ENCODE results near the gene RAD51B. TPM values are rescaled to one million over a fixed set of nuclear protein-coding genes. Genes with fewer than 3 reads are reported as not detected.
A peak's percentile ranks its signal among the peaks of the same experiment; 100 is the strongest.
"Not testable (repeated sequence)": the region's sequence is repeated elsewhere in the genome, so short reads cannot be mapped to it uniquely, and the experiment has no call there.

Gene RAD51B
- polyA plus RNA-seq, 1 experiment, result 6.6 TPM

- ChIA-PET POLR2A (no interaction called here), CTCF (no interaction called here)
- no peak overlapping the region for H3K27ac ChIP-seq (ENCODE audit: low read depth, low read length)
- TF ChIP-seq CTCF (IDR thresholded peaks at IDR 0.05; ENCODE audit: low read depth, low read length), result no peak
- H3K27me3 ChIP-seq (ENCODE audit: control insufficient read depth, insufficient read depth, low read length), result no peaks in the 10 kb centered on the region
- H3K4me3 ChIP-seq (ENCODE audit: low read depth, low read length), result no peak overlapping the region
- H3K9me3 ChIP-seq (ENCODE audit: control insufficient read depth, insufficient read depth, low read length), result no peaks in the 10 kb centered on the region
- DNase-seq (ENCODE audit: low read depth, low spot score), result no peak
Measured at GRCh38 chr14:67817750-67818438, 1.7 kb upstream of the RAD51B start.

- DNase-seq (ENCODE audit: low read depth, low spot score); CTCF ChIA-PET; H3K27me3 ChIP-seq (ENCODE audit: control insufficient read depth, insufficient read depth, low read length); H3K4me3 ChIP-seq (ENCODE audit: low read depth, low read length); H3K9me3 ChIP-seq (ENCODE audit: control insufficient read depth, insufficient read depth, low read length); POLR2A ChIA-PET; H3K27ac ChIP-seq (ENCODE audit: low read depth, low read length): not testable (repeated sequence)
Measured at GRCh38 chr14:67818476-67818875, 1.1 kb upstream of the RAD51B start.

- TF ChIP-seq CTCF (IDR thresholded peaks at IDR 0.05; ENCODE audit: low read depth, low read length), result no peak
- ChIA-PET POLR2A (no interaction called here), CTCF (no interaction called here)
- H3K9me3 ChIP-seq (ENCODE audit: control insufficient read depth, insufficient read depth, low read length), result no peaks in the 10 kb centered on the region
- no peaks in the 10 kb centered on the region for H3K27me3 ChIP-seq (ENCODE audit: control insufficient read depth, insufficient read depth, low read length)
- DNase-seq (ENCODE audit: low read depth, low spot score), result no peak
- H3K27ac ChIP-seq (ENCODE audit: low read depth, low read length), result no peak overlapping the region
- peak overlapping the region; percentile 97 for H3K4me3 ChIP-seq (ENCODE audit: low read depth, low read length)
Measured at GRCh38 chr14:67820428-67820971, 921 bp downstream of the RAD51B start.

GRCh38 chr14:67821121-67821520 lies 1.5 kb downstream of the RAD51B start:
- H3K4me3 ChIP-seq (ENCODE audit: low read depth, low read length), result no peak overlapping the region
- no peaks in the 10 kb centered on the region for H3K9me3 ChIP-seq (ENCODE audit: control insufficient read depth, insufficient read depth, low read length)
- no peak for DNase-seq (ENCODE audit: low read depth, low spot score)
- TF ChIP-seq CTCF (IDR thresholded peaks at IDR 0.05; ENCODE audit: low read depth, low read length), result no peak
- ChIA-PET POLR2A (no interaction called here), CTCF (no interaction called here)
- no peak overlapping the region for H3K27ac ChIP-seq (ENCODE audit: low read depth, low read length)
- H3K27me3 ChIP-seq (ENCODE audit: control insufficient read depth, insufficient read depth, low read length), result no peaks in the 10 kb centered on the region

GRCh38 chr14:67831113-67831512 lies 11.5 kb downstream of the RAD51B start:
- H3K9me3 ChIP-seq (ENCODE audit: control insufficient read depth, insufficient read depth, low read length), result no peaks in the 10 kb centered on the region
- no peaks in the 10 kb centered on the region for H3K27me3 ChIP-seq (ENCODE audit: control insufficient read depth, insufficient read depth, low read length)
- CTCF ChIA-PET, result no interaction called here
- no peak for TF ChIP-seq CTCF (IDR thresholded peaks at IDR 0.05; ENCODE audit: low read depth, low read length)
- no peak for DNase-seq (ENCODE audit: low read depth, low spot score)
- no peak overlapping the region for H3K27ac ChIP-seq (ENCODE audit: low read depth, low read length)
- POLR2A ChIA-PET, result interaction anchor here (0.6 kb wide), 1 partner anchor 31 kb away, joined by 4 read pairs; no protein-coding TSS in a partner anchor
- no peak overlapping the region for H3K4me3 ChIP-seq (ENCODE audit: low read depth, low read length)

Measured in AG04450 (cell line).